Measurements from ENCODE around the gene CTNNA2.
"Not testable (repeated sequence)": the region's sequence is repeated elsewhere in the genome, so short reads cannot be mapped to it uniquely, and the experiment has no call there.

The CTNNA2 gene

DNA sequence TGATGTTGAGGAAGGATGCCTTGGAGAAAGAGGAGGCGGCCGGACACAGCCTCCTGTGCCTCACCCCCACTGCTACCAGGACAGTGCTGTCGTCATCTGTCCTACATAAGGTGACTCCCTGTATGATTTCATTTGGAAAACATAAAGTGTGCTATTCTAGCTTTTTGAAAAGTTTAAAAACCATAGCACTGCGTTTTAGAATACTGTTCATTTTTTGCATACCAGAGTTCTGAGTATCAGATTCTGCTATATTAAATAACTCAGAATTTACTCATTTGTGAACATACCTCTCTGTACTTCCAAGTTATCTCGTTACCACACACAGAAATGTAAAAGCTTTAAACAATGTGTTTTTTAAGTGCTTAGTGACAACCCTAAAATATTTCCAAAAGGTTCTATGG lies 488.9 kb downstream of the CTNNA2 start:
- no peak for DNase-seq

- DNase-seq, result no peak
These were observed 489.3 kb downstream of the CTNNA2 start for GRCh38 chr2:80002112-80002511.

DNA sequence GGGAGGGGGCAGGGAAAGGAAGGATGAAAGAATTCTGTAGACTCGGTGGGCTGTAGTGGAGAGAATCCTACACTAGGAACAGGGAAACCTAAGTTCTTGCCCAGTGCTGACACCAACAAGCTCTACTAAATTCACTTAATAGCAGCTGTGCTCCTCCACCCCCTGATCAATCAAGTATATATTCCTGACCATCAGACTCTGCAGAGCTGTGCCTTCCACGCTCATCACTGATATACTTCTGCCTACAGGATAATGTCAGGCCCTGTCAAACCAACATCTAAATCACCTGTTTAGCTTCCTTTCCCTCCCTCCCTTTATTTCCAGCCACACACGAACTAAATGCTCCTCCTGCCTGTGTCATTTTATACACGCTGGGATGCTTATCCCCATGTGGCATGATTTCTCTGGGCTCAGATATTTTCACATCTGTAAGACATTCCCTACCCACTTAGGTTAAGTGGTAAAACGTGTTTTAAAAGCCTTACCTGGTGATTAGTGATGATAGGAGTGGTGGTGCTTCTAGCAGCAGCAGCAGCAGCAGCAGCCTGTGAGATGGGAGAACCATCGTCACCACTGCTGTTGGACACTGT lies 489.8 kb downstream of the CTNNA2 start:
- no peak for DNase-seq

DNA sequence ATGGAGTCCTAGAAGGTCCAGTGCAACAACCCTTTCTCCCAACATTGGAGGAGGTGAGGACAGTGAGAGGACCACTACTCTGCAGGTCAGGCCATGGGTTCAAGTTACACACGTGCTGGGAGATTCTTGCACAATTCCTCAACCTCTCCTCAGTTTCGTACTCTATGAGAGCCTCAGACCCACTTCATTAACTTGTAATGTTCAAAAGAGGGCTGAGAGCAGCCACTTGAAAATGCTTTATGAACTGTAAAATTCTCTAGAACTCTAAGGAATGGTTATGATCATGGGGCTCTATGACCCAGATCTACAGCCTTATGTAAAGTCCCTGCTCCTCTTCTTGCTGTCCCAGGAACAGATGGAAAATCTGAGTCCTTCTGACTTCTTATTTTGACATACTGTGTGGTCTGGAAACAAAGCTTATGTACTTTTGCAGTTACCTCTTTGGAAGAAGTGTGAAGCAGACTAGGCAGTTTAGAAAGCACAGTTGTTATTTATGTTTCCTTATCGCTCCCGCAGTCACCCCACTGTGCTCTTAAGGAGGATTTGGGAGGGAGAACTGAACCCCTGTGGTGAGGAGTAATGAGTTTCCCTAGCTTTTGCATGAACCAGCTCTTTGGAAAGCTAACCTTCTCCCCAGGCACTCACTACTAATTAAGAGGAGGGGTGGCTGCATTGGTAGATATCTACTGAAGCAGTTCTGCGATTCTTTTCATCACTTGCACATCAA lies 495.1 kb downstream of the CTNNA2 start:
- no peak for DNase-seq

- no peak for DNase-seq
These were observed 495.7 kb downstream of the CTNNA2 start for GRCh38 chr2:80008596-80008995.

DNA sequence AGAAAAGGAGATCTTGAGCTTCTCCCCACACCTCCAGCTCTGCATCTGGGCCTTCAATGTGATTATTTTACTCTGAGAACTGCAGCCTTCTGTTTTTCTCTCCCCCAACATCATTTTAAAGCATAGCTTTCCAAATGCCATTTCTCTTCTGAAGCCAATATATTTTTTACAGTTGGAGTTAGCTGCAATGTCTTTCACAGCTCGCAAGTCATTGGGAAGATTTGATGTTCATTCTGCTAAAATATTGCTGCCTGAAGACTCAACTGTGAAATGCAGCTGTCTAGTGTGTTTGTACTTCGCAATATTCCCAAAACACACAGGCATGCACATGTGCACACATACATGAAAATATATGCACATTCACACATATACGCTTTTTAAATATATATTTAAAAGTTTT lies 496.4 kb downstream of the CTNNA2 start:
- no peak for DNase-seq

- DNase-seq, result no peak
These were observed 499.2 kb downstream of the CTNNA2 start for GRCh38 chr2:80012061-80012460.

DNA sequence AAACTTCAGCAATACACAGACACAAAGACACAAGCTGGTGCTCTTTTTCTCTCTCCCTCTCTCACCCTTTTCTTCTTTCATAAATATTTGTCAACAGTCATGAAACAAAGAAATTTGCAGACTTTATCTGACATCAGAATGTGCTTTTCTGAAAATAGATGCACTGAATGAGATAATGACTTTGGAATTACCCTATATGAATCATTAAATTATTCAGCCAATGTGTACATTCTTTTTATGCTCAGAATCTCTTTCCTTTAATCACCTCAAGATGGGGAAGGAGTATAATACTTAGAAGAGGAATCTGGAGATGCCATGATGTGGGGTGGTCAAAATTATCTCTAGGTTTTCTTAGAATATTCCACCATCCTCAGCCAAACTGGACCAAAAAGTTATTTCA lies 501.8 kb downstream of the CTNNA2 start:
- no peak for DNase-seq

- DNase-seq, result no peak
These were observed 503.3 kb downstream of the CTNNA2 start for GRCh38 chr2:80016171-80016570.

DNA sequence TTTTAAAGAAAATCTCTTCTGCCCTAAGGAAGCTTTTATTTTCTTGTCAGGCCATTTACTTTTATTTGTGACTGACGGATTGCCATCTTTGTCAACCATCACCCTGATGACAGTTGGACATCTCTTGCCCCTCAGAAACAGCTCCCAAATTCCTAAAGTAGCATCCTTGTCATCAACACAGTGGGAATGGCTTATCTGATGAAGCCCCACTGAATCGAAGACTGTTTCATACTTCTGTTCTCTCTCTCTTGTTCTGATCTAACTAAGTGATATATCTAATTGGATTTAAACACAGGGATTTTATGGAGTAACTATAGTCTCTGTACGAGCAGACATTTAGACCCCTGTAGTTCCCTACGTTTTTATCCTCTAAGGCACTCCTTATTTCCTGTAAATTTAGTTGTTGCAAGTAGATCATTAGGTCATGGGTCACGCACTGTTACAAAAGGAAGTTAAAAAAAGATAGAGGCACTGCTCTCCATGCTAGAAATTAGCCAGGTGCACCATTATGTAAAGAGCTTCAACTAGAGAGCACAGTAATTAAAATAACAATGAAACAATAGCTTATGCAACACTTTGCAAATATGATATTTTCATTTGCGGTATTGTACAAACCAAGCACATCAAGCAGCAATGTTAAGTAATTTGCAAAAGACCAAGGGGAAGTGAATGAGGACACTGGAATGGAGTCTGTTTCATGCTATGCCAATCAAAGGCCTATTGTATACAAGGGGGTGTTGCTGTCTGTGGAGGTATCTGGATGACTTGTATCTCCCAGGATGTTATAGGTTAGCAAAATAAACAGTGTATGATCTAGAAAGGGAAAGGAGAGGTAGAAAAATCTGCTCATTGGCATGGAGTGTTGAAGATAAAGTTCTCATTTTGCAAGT lies 507.0 kb downstream of the CTNNA2 start:
- peak; percentile 76 for DNase-seq

- no peak for DNase-seq
These were observed 509.2 kb downstream of the CTNNA2 start for GRCh38 chr2:80022018-80022417.

GRCh38 chr2:80026040-80026729 lies 513.3 kb downstream of the CTNNA2 start:
- DNase-seq, result no peak

GRCh38 chr2:80028051-80028450 lies 515.2 kb downstream of the CTNNA2 start:
- DNase-seq, result no peak

DNA sequence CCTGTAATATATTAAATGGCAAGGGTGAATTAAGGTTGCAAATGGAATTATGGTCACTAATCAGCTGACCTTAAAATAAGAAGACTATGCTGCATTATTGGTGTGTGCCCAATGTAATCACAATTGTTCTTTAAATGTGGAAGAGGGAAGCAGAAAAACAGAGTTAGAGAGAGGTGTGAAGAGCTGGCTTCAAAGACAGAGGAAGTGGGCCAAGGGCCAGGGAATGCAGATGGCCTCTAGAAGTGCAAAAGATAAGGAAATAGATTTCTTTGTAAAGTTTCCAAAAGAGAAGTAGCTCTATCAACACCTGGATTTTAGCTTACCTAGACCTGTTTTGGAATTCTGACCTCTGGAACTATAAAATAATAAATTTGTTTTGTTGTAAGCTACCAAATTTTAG lies 515.7 kb downstream of the CTNNA2 start:
- DNase-seq, result no peak

DNA sequence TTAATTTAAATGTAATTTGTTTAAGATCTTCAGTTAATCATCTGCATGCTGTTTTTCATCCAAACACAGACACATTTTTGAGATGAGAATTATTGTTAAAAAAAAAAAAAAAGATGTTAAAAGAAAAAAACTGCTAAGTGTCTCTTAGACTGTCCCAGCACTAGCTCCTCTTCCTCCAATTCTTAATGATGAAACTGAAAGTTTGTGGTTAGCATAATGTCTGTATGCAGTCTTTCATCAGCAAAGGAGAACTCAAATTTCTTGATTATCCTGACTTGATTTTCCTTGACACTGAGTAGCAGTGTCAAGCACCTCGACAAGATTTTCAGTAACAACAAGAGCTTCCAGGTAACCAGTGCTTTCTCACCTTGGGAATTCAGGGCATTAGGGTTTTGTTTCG lies 517.3 kb downstream of the CTNNA2 start:
- DNase-seq, result no peak

- not testable (repeated sequence) for DNase-seq
These were observed 519.8 kb downstream of the CTNNA2 start for GRCh38 chr2:80032684-80033083.

DNA sequence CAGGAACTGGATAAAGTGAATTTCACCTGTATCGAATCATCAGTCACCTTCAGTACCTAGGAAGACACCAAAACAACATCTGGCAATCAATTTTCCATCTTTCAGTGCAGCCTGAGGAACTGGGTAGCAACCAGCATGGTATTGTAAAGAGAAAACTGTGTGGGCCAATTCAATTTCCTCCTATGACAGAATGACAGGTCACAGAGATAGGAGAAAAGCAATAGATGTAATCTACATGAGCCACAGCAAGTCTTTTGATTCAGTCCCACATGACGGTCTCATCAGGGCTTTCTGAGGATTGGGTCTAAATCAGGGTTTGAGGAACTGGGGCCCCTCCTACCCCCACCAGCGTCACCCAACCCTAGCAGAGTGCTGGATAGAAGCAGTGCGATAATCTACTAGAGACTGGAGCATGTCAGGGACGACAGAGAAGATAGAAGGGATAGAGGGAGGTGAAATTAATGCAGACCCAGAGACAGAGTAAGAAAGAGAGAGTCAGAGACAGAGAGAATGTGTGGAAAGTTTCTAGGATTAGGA lies 523.0 kb downstream of the CTNNA2 start:
- no peak for DNase-seq

GRCh38 chr2:80037310-80037709 lies 524.5 kb downstream of the CTNNA2 start:
- DNase-seq, result no peak

- no peak for DNase-seq
These were observed 527.4 kb downstream of the CTNNA2 start for GRCh38 chr2:80040226-80040625.

- DNase-seq, result no peak
These were observed 529.8 kb downstream of the CTNNA2 start for GRCh38 chr2:80042635-80043034.

GRCh38 chr2:80048296-80048695 lies 535.4 kb downstream of the CTNNA2 start:
- no peak for DNase-seq

- DNase-seq, result no peak
These were observed 537.4 kb downstream of the CTNNA2 start for GRCh38 chr2:80050246-80050645.
